ENCODE data around the gene USP54.
"Not testable (repeated sequence)": the region's sequence is repeated elsewhere in the genome, so short reads cannot be mapped to it uniquely, and the experiment has no call there.

USP54 gene

DNA sequence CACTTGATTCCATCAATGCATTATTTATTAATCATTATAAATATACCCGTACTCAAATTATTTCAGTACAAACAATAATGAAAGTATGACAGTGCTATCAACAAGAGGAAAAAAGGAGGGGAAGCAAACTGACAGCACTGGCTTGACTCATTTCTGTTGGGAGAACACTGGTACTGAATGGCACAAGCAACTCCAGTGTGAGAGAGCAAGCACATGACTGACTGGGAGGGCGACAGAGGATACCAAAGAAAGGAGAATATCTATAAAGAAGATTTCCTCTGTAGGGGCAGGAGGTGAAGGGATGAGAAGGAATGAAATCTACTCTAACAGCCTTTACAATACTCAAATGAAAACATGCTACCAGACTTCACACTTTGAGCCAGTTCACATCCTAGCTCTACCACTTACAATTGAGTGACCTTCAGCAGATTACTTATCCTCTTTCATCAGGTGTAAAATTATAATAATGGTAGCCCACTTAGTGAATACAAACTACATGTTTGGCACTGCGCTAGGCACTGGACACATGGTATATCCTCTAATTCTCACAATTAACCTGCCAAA is 1.5 kb downstream of the USP54 start:
- DNase-seq (ENCODE audit: extremely low spot score, insufficient read length, low read depth): no peak
- FAIRE-seq: no peak

DNA sequence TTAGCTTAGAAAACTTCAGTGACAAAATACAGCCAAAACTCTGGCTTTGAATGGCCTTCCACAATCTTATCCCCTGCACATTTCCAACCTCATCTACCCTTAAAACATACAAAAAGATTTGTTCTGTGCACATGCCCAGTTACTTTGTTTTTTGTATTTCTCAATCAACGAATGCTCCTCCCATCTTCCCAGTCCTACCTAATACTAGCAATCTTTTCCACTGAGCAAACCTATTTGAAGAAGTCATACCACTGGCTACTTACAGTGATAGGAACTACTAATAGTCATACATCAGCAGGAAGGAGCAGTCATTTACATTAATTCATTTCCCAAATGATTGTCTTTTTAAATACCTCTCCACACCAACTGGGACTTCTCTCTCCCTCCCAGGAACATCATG is 2.5 kb downstream of the USP54 start:
- DNase-seq (ENCODE audit: extremely low spot score, insufficient read length, low read depth) (no peak), FAIRE-seq (no peak)

DNA sequence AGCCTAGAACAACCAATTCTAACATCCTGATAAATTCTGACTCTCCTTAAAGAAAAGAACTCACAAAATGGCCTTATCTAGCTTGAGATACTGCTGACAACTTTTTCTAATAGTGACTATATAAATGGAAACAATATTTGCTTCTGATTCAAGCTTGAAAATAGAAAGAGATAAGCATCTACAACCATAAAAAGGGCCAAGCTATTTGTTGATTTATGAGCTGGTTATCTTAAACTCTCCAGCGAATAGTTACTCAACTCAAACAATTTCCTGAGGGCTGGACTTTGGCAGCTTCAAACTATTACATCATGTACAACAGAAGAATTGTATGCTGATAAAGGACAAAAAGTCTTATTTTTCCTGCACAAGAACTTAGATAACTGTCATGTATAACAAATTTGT is 4.6 kb downstream of the USP54 start:
- FAIRE-seq (no peak), DNase-seq (ENCODE audit: extremely low spot score, insufficient read length, low read depth) (no peak)

DNA sequence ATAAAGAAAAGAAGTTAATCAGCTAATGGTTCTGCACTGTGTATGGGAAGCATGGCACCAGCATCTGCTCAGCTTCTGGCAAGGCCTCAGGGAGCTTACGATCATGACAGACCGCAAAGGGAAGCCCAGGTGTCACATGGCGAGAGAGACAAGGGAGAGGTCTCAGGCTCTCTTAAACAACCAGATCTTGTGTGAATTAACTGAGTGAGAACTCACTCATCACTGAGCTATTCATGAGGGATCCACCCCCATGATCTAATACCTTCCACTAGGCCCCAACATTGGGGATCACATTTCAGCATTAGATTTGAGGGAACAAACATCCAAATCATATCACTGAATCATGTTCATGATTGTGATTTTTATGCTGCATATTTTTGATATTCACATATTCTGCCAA is 5.8 kb downstream of the USP54 start:
- FAIRE-seq (no peak), DNase-seq (ENCODE audit: extremely low spot score, insufficient read length, low read depth) (no peak)

DNA sequence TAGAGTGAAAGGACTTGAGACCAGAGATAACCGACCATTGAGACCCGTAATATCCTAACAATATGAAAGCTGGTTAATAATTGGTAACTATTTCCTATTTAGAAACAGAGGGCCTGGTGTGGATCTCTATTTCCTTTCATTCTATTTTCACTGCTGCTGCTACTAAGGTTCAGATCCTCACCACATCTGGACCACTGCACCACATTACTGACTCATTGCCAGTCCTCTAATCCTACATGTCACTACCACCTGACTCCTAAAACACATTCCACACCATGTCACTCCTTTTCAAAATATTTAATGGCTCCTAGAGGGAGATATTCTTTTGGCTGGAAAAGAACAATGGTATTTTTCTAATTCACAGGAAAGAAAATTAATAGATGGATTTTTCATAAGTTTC is 6.4 kb downstream of the USP54 start:
- FAIRE-seq (no peak), DNase-seq (ENCODE audit: extremely low spot score, insufficient read length, low read depth) (no peak)

DNA sequence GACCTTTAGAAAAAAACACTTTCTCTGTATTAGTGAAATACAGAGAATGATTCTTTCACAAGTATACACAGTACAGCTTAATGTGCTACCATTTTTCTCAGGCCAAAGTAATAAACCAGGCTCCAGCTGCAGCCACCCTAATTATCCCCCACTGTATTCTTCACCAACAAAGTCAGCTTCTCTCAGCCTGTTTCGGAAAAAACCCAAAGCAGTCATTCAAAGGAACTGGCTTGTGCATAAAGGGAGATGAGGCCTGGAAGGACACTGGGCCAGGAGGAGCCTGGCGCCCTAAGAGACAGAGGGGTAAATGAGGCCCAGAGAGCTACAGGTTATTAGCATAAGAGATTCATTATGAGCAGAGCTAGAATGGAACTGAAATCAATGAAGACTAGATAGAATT is 9.2 kb downstream of the USP54 start:
- DNase-seq (ENCODE audit: extremely low spot score, insufficient read length, low read depth): no peak

DNA sequence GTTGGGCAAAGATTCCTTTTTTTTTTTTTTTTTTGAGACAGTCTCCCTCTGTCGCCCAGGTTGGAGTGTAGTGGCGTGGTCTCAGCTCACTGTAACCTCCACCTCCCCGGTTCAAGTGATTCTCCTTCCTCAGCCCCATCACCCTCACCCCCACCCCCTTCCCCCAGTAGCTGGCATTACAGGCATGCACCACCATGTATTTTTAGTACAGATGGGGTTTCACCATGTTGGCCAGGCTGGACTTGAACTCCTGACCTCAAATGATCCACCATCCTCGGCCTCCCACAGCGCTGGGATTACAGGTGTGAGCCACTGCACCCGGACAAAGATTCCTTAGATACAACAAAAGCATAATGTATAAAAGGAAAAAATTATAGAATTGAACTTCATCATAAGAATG is 12.2 kb downstream of the USP54 start:
- DNase-seq (ENCODE audit: extremely low spot score, insufficient read length, low read depth); FAIRE-seq: not testable (repeated sequence)

More for the DNA sequence above, 9.2 kb downstream of the USP54 start:
- no peak for FAIRE-seq

DNA sequence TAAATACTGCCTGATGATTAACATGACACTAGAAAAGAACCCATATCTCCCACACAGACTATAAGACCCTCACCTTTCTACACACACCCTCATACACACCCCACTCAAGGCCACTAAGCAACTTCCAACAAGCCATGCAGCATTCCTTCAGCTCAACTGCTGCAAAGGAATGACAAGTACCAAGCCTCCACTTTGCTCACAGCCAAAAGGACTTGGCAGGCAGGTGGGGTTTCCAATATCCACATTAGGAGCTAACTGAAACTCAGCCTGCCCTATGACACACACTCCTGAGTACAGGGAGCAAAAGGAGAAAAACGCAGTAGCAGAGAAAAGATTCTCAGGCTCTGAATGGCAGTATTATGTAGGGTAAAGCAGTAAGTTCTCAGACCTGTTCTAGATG is 13.4 kb downstream of the USP54 start:
- DNase-seq (ENCODE audit: extremely low spot score, insufficient read length, low read depth) (no peak), FAIRE-seq (no peak)

DNA sequence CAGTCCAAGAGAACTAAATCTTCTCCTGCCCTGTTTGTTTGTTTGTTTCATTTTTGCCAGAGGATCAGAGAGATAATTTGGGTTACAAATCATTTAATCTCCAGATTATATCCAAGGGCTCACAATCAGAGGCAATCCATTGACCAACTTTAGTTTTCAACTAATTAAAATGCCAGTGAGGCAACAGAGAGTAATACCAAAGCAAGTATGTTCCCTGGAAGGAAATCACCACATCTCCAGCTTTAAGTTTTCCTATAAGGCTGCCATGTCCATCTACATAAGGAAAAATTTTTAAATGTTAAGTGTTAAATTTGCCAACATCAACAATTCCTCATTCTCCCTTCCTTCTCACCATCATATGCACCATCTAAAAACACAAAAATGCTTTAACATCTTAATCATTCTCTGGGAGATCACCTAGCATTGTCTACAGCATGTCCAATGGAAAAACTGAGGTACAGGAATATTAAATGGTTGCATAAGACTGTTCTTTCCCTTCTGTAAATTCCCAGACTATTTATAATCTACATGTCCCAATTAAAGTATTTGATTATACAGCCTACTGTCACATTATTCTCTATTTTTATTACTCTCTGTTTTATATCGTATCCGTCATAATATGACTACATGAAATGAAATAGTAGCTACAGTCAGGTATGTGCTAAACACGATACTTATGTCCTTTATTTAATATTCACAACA is 14.1 kb downstream of the USP54 start:
- DNase-seq (ENCODE audit: extremely low spot score, insufficient read length, low read depth) (no peak), FAIRE-seq (no peak)

DNA sequence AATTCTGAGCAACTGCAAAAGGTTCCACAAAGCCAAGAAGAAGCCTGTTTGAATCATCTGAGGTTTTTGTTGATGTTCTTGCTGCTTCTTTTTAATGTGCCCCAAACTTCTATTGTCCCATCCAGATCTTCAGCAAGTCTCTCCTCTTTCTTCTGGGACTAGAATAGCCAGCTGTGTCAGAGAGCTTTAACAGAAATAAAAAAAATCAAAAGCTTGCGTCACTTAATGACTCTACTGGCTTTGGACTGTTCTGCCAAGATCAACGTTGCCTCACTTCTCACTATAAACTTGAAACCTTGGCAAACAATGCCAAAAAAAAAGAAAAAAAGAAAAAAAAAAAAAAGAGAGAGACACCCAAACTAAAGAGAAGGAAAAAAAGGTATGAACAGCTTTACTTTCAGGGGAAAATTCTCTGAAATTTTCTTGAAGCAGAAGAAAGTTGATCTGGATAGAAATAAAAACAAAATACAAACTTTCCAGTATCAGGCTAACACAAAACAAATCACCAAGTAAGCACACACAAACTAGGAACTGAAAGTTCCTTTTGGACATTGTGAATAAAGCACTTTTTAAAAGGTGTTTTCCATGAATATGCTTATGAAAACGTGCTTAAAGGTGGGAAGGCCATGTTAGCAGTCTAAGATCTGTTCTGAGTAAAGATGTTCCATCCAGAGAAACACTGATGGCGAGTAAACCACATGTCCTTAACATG is 14.8 kb downstream of the USP54 start:
- FAIRE-seq (no peak), DNase-seq (ENCODE audit: extremely low spot score, insufficient read length, low read depth) (no peak)

DNA sequence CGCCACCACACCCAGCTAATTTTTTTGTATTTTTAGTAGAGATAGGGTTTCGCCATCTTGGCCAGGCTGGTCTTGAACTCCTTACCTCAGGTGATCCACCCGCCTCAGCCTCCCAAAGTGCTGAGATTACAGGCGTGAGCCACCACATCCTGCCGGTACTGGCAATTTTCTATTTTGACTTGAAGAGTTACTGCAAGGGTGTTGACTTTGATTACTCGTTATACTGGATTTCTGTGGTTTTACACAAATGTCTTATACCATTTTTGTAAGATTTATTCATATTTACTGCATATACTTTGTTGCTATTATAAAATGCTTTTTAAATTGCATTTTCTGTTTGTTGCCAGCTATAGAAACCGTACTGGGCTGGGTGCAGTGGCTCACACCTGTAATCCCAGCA is 24.1 kb downstream of the USP54 start:
- not testable (repeated sequence) for FAIRE-seq; DNase-seq (ENCODE audit: extremely low spot score, insufficient read length, low read depth)

DNA sequence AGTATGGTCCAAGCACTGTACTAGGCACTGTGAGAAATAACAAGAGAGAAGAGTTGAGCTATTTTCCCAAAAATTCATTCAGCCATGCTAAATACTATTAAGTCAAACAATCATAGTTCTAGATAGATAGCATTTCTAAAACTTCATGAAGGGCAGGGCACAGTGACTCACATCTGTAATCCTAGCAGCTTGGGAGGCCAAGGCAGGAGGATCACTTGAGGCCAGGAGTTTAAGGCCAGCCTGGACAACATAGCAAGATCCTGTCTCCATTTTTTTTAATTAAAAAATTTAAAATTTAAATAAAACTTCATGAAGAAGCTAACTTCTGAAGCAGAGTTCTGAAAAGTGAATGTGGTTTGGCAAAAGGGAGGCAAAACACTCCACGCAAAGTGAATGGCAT is 29.9 kb downstream of the USP54 start:
- no peak for FAIRE-seq

DNA sequence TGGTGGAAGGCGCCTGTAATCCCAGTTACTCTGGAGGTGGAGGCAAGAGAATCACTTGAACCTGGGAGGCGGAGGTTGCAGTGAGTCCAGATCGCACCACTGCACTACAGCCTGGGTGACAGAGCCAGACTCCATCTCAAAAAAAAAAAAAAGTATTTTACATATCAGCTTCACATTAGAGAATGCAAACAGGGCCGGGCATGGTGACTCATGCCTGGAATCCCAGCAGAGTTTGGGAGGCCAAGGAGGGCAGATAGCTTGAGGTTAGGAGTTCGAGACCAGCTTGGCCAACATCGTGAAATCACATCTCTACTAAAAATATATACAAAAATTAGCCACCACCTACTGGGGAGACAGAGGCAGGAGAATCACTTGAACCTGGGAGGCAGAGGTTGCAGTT is 31.6 kb downstream of the USP54 start:
- no peak for DNase-seq (ENCODE audit: extremely low spot score, insufficient read length, low read depth)
- FAIRE-seq: no peak

More for the DNA sequence above, 29.9 kb downstream of the USP54 start:
- no peak for DNase-seq (ENCODE audit: extremely low spot score, insufficient read length, low read depth)

DNA sequence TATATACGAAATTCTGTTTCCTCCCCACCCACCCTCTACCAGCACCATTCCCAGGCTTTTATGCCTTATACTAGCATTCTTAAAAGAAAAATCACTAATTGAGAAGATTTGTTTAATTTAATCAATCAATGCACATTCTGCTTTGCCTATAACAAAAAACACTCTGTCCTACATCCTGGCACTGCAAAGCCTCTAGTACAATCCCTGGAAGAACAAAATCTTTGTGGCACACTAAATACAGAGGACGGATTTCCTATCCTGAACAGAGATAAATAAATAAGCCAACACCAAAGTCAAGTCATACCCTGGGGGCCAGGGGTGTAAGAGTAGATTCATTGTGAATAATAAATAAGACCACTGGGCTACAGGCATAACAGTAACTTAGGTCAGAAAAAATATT is 34.3 kb downstream of the USP54 start:
- DNase-seq (ENCODE audit: extremely low spot score, insufficient read length, low read depth) (no peak), FAIRE-seq (no peak)

DNA sequence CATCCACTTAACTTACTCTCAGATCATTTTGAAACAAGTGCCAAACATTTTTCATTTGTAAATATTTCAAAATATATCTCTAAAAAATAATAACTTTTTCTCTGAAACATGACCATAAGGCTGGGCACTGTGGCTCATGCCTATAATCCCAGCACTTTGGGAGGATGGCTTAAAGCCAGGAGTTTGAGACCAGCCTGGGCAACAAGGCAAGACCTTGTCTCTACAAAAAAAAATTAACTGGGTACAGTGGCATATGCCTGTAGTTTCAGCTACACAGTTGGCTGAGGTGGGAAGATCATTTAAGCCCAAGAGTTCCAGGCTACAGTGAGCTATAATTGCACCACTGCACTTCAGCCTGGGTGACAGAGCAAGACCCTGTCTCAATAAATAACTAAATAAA is 36.4 kb downstream of the USP54 start:
- DNase-seq (ENCODE audit: extremely low spot score, insufficient read length, low read depth): no peak
- no peak for FAIRE-seq

DNA sequence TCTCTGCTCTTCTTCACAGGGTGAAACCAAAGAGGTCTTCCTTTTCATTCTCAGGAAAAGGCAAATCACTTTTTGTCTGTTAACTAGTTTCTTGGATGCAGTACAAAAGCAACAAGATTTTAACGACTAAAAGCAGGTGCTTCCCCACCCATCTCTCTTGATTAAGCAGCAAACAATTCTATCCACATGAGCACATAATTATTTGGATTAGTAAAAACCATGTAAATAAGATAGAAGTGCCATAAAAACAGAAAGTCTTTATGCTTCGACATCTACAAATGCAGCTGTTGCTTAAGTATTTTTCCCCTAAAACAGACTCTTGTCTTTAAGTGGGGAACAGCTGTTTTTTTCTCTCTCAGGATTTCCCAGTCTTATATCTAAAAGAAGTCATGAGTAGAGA is 37.4 kb downstream of the USP54 start:
- DNase-seq (ENCODE audit: extremely low spot score, insufficient read length, low read depth) (no peak), FAIRE-seq (no peak)

DNA sequence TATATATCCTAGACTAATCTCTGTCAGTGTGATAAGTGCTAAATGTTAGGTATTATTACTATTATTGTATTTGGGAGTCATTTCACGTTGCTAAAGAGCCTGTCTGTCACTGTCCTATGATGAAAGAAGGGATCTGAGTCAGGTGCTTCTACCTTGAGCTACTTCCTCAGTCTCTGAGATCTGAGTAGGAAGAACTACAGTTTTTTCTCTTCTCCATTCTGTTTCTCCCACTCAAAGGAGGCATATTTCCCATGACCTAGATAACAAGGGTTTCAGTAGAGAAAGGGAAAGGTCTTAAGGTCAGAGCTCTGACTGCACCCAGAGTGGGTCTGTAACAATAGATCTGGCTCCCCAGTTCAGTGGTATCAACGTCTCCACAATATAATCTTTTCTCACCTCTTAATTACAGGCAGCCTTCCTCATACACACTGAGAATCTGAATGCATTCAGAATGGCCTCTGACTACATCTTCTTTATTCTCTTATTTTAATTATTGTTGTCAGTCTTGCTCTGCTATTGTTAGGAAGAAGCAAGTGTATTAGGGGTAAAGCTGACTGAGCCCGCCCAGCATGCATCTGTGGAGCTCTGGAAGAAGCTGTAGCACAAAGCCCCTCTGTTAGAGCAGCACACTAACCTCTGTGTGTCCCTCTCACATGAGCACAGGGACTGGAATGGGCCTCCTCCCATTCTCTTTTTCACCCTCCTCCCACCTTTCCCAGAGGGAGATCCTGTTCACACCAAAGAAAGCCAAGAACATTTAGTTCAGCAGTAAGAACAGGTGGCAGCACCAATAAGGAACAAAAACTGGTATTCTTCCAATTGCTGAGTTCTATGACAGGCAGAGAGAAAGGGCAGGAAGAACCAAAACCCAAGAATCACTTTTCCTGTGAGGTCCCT is 38.1 kb downstream of the USP54 start:
- DNase-seq (ENCODE audit: extremely low spot score, insufficient read length, low read depth) (no peak), FAIRE-seq (no peak)

DNA sequence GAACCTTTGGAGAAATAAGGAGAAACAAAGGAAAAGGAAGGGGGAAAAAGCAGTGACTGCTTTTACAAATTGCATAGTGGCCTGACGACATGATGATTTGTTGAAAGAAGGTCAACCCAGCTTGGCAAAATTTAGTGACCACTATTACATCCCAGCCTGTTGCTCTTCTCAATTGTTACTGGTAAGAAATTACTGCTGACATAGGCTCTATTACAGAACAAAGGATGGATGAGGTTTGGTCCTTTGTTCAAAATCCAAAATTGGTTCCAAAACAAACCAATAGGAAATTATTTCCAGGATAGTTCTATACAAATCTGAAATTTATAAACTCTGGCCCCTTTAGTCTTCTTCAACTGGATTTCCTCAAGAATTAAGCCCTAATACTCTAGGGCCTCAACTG is 39.6 kb downstream of the USP54 start:
- DNase-seq (ENCODE audit: extremely low spot score, insufficient read length, low read depth) (no peak), FAIRE-seq (no peak)

DNA sequence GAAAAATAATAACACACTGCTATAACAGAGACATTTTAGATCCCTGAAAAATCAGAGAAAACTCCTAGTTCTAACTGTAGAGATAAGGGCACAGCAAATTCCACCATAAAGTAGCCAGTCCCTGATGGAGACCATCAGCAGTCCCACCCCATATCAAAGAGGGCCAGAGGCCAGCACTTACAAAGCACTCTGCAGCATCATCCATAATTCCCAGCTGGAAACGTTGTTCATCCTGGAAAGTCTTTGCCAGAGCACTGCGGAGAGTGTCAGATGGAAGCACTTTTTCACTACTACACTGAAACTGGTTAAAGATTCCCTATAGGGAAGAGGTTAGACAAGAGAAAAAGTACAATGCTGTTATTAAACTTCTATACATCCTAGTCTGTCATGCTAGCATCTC is 45.8 kb downstream of the USP54 start:
- no peak for FAIRE-seq
- no peak for DNase-seq (ENCODE audit: extremely low spot score, insufficient read length, low read depth)

DNA sequence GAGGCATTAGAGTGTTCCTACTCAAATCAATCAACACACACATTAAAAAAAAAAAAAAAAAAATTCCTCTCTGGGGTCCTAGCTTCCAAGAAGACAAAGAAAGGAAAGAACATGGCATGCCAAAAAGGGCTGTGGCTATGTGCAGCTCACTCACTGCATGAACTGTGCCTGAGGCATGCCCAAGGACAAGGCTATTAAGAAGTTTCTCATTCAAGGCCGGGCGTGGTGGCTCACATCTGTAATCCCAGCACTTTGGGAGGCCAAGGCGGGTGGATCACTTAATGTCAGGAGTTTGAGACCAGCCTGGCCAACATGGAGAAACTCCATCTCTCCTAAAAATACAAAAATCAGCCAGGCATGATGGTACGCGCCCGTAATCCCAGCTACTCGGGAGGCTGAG is 53.4 kb downstream of the USP54 start:
- FAIRE-seq: no peak
- no peak for DNase-seq (ENCODE audit: extremely low spot score, insufficient read length, low read depth)

DNA sequence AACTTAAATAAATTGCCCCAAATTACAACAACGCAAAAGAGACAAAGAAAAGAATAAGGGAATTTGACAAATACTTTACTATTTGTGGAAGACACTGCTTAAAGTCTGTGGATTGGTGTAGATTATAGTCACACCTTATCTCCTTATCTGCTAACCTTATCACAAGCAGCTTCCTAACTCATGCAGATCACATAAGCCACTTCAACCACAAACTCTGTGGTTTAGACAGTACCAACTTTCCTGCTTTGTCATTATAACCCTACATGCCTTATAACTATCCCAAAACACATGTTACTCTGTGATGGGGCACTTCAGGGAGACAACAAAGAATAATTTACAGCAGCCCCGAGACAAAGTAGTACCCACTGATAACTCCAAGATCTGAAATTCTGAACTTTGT is 53.9 kb downstream of the USP54 start:
- no peak for DNase-seq (ENCODE audit: extremely low spot score, insufficient read length, low read depth)

More for the DNA sequence above, 53.9 kb downstream of the USP54 start:
- no peak for FAIRE-seq

All from GM18507 (cell line).